Cerebellar cortex (tissue), 1 donor: ENCODE results near the gene NTF3.

Experiments used
- DNase-seq: peaks from one replicate; pipeline ENCODE4 v3.0.0-alpha.2; 2015; ENCODE audit warnings: low spot score

Gene NTF3

GRCh38 chr12:5456906-5457305 is 25.0 kb downstream of the NTF3 start:
- no peak for DNase-seq

- DNase-seq = no peak
Measured at GRCh38 chr12:5458229-5459050, 26.5 kb downstream of the NTF3 start.

- no peak for DNase-seq
Measured at GRCh38 chr12:5459051-5459782, 27.3 kb downstream of the NTF3 start.

GRCh38 chr12:5460817-5461216 is 28.9 kb downstream of the NTF3 start:
- no peak for DNase-seq

- DNase-seq = no peak
Measured at GRCh38 chr12:5461966-5462365, 30.1 kb downstream of the NTF3 start.

- no peak for DNase-seq
Measured at GRCh38 chr12:5464096-5464495, 32.2 kb downstream of the NTF3 start.

GRCh38 chr12:5465384-5465783 is 33.5 kb downstream of the NTF3 start:
- no peak for DNase-seq

GRCh38 chr12:5466521-5466960 is 34.6 kb downstream of the NTF3 start:
- no peak for DNase-seq

- DNase-seq = no peak
Measured at GRCh38 chr12:5467931-5468330, 36.0 kb downstream of the NTF3 start.

GRCh38 chr12:5470221-5470620 is 38.3 kb downstream of the NTF3 start:
- DNase-seq = no peak

GRCh38 chr12:5470703-5471102 is 38.8 kb downstream of the NTF3 start:
- DNase-seq = no peak

- DNase-seq = no peak
Measured at GRCh38 chr12:5473076-5473782, 41.3 kb downstream of the NTF3 start.

GRCh38 chr12:5473783-5474116 is 41.8 kb downstream of the NTF3 start:
- no peak for DNase-seq

- DNase-seq = no peak
Measured at GRCh38 chr12:5476356-5476755, 44.4 kb downstream of the NTF3 start.

- no peak for DNase-seq
Measured at GRCh38 chr12:5478081-5478706, 46.3 kb downstream of the NTF3 start.

GRCh38 chr12:5479761-5480160 is 47.9 kb downstream of the NTF3 start:
- DNase-seq = no peak

- no peak for DNase-seq
Measured at GRCh38 chr12:5480218-5480937, 48.5 kb downstream of the NTF3 start.

- DNase-seq = no peak
Measured at GRCh38 chr12:5480938-5481303, 49.0 kb downstream of the NTF3 start.

- no peak for DNase-seq
Measured at GRCh38 chr12:5481645-5482044, 49.7 kb downstream of the NTF3 start.

GRCh38 chr12:5484426-5484825 is 52.5 kb downstream of the NTF3 start:
- DNase-seq = no peak

- DNase-seq = no peak
Measured at GRCh38 chr12:5485454-5485853, 53.5 kb downstream of the NTF3 start.

- no peak for DNase-seq
Measured at GRCh38 chr12:5487076-5487475, 55.2 kb downstream of the NTF3 start.
